Suppressor macrophage treated with lipopolysaccharide for 1 hour (primary cell): Measurements from ENCODE around the gene UBE3D.
"Not testable (repeated sequence)": the region's sequence is repeated elsewhere in the genome, so short reads cannot be mapped to it uniquely, and the experiment has no call there.

ENCODE experiments used
- DNase-seq, 3 donors: peaks; one replicate each; pipeline ENCODE4 v3.0.0-alpha.2; 2020 to 2022

UBE3D gene

GRCh38 chr6:82909551-82909950, 156.1 kb downstream of the UBE3D start:
- DNase-seq = no peak

- DNase-seq = no peak
Observed at GRCh38 chr6:82908661-82909060, 157.0 kb downstream of the UBE3D start.

- no peak for DNase-seq
Observed at GRCh38 chr6:82906951-82907350, 158.7 kb downstream of the UBE3D start.

GRCh38 chr6:82906489-82906888, 159.2 kb downstream of the UBE3D start:
- no peak for DNase-seq

GRCh38 chr6:82904860-82905259, 160.8 kb downstream of the UBE3D start:
- no peak for DNase-seq

GRCh38 chr6:82904257-82904656, 161.4 kb downstream of the UBE3D start:
- no peak for DNase-seq

GRCh38 chr6:82902290-82902689, 163.4 kb downstream of the UBE3D start:
- DNase-seq = no peak

GRCh38 chr6:82894653-82895259, 170.9 kb downstream of the UBE3D start:
- DNase-seq = no peak

GRCh38 chr6:82893889-82894652, 171.6 kb downstream of the UBE3D start:
- DNase-seq = no peak

- DNase-seq = not testable (repeated sequence)
Observed at GRCh38 chr6:82891503-82891902, 174.1 kb downstream of the UBE3D start.

- DNase-seq = no peak
Observed at GRCh38 chr6:82891076-82891475, 174.6 kb downstream of the UBE3D start.

GRCh38 chr6:82890240-82890639, 175.4 kb downstream of the UBE3D start:
- no peak for DNase-seq

- DNase-seq = no peak
Observed at GRCh38 chr6:82889143-82889542, 176.5 kb downstream of the UBE3D start.

GRCh38 chr6:82882363-82883023, 183.1 kb downstream of the UBE3D start:
- DNase-seq = no peak

- DNase-seq = no peak
Observed at GRCh38 chr6:82881519-82881918, 184.1 kb downstream of the UBE3D start.

- DNase-seq = no peak
Observed at GRCh38 chr6:82878812-82879211, 186.8 kb downstream of the UBE3D start.

GRCh38 chr6:82877213-82878195, 188.1 kb downstream of the UBE3D start:
- DNase-seq = no peak

- no peak for DNase-seq
Observed at GRCh38 chr6:82875573-82876185, 190.0 kb downstream of the UBE3D start.

GRCh38 chr6:82874867-82875266, 190.8 kb downstream of the UBE3D start:
- no peak for DNase-seq

GRCh38 chr6:82872185-82872584, 193.5 kb downstream of the UBE3D start:
- no peak for DNase-seq

GRCh38 chr6:82870582-82871172, 195.0 kb downstream of the UBE3D start:
- no peak for DNase-seq

- DNase-seq = no peak
Observed at GRCh38 chr6:82869493-82869892, 196.1 kb downstream of the UBE3D start.
